Keratinocyte (primary cell): Measurements from ENCODE around the gene ULK3. TPM values are rescaled to one million over a fixed set of nuclear protein-coding genes. Genes with fewer than 3 reads are reported as not detected.

Experiments used
- DNase-seq: peaks from one replicate; pipeline ENCODE4 v3.0.0-alpha.2; 2011; ENCODE audit warnings: low read depth, missing footprints, low spot score
- FAIRE-seq: peaks from 2 replicates; lab custom pipeline; 2011; peaks lifted over from hg19 to GRCh38; lab: Jason Lieb, UNC
- H2AFZ ChIP-seq: 2 replicates; pipeline ENCODE4 v1.6.0; 2012; ENCODE audit warnings: low read length, control low read depth, inconsistent platforms; ENCODE audit not compliant: control insufficient read depth
- H3K27ac ChIP-seq: 2 replicates; pipeline ENCODE4 v1.5.1; 2011; ENCODE audit warnings: low read length; ENCODE audit not compliant: control insufficient read depth, insufficient read depth
- H3K27me3 ChIP-seq: 3 replicates; pipeline ENCODE4 v1.6.0; 2011; ENCODE audit warnings: low read length; ENCODE audit not compliant: control insufficient read depth, insufficient read depth; ENCODE audit errors: extremely low read depth
- H3K36me3 ChIP-seq, 2 experiments: 2 replicates in 1 of 2; 3 replicates in 1 of 2; pipeline ENCODE4 v1.5.1; 2011; ENCODE audit warnings: low read length in 2 of 2, mild to moderate bottlenecking in 1 of 2; ENCODE audit not compliant: control insufficient read depth in 2 of 2, insufficient read depth in 2 of 2; ENCODE audit errors: extremely low read depth in 1 of 2
- H3K4me1 ChIP-seq: 3 replicates; pipeline ENCODE4 v1.5.1; 2011; ENCODE audit warnings: low read length; ENCODE audit not compliant: control insufficient read depth, insufficient read depth; ENCODE audit errors: extremely low read depth
- H3K4me2 ChIP-seq: 3 replicates; pipeline ENCODE4 v1.6.0; 2011; ENCODE audit warnings: low read depth, low read length; ENCODE audit not compliant: control insufficient read depth, insufficient read depth; ENCODE audit errors: extremely low read depth
- H3K4me3 ChIP-seq, 3 experiments: fragments of 200-600 bp in 1 of 3; sonication (generic) in 1 of 3; 2 replicates in 2 of 3; 3 replicates in 1 of 3; pipeline ENCODE4 v1.5.1; 2011 to 2016; ENCODE audit warnings: low read length in 3 of 3, mild to moderate bottlenecking in 3 of 3, control low read depth in 2 of 3, inconsistent platforms in 1 of 3, low read depth in 1 of 3, mixed read lengths in 1 of 3, mixed run types in 1 of 3, moderate library complexity in 1 of 3; ENCODE audit not compliant: control insufficient read depth in 2 of 3, insufficient read depth in 2 of 3; ENCODE audit errors: extremely low read depth in 1 of 3
- H3K79me2 ChIP-seq: 2 replicates; pipeline ENCODE4 v1.6.0; 2012; ENCODE audit warnings: low read length; ENCODE audit not compliant: control insufficient read depth, insufficient read depth
- H3K9ac ChIP-seq: 3 replicates; pipeline ENCODE4 v1.6.0; 2011; ENCODE audit warnings: low read length; ENCODE audit not compliant: control insufficient read depth, insufficient read depth; ENCODE audit errors: extremely low read depth
- H3K9me1 ChIP-seq: 3 replicates; pipeline ENCODE4 v1.6.0; 2011; ENCODE audit warnings: low read length; ENCODE audit not compliant: control insufficient read depth, insufficient read depth; ENCODE audit errors: extremely low read depth
- H3K9me3 ChIP-seq: 2 replicates; pipeline ENCODE4 v1.5.1; 2012; ENCODE audit warnings: low read depth, low read length; ENCODE audit not compliant: control insufficient read depth
- H4K20me1 ChIP-seq: 3 replicates; pipeline ENCODE4 v1.6.0; 2011; ENCODE audit warnings: low read length; ENCODE audit not compliant: control insufficient read depth, insufficient read depth; ENCODE audit errors: extremely low read depth
- EZH2 ChIP-seq: IDR thresholded peaks from one replicate; pipeline ENCODE4 v1.6.1; 2012; ENCODE audit warnings: inconsistent platforms, mild to moderate bottlenecking, low read length, moderate library complexity
- dilution Hi-C: fragments of 300-500 bp; cut with MboI; formaldehyde crosslinking; loops from one replicate; pipeline ENCODE4 v1.7.0; 2020; ENCODE audit warnings: low sequenced_read_pairs; ENCODE audit not compliant: extremely low pct_ligation_motif_present
- polyA plus RNA-seq, 5 experiments: library from polyadenylated mRNA; depleted of rRNA in 3 of 5; stranded (reverse) in 3 of 5; stranded (forward) in 1 of 5; unstranded in 1 of 5; fragments of >200 nt; gene quantifications; 1 replicate in 1 of 5; 2 replicates in 3 of 5; 3 replicates in 1 of 5; pipeline versions ENCODE4 v1.2.1 to v1.2.3, GENCODE V29; 2011 to 2012; ENCODE audit warnings: missing spikeins in 2 of 5, low read depth in 1 of 5, low replicate concordance in 1 of 5
- TF ChIP-seq, protein P1 (sequence below), 3 experiments: IDR thresholded peaks in 1 of 3; conservative IDR thresholded peaks in 1 of 3; optimal IDR thresholded peaks in 1 of 3; 2 replicates in 2 of 3; 3 replicates in 1 of 3; pipeline versions ENCODE3 to v1.5.1; 2011; ENCODE audit warnings: low read length in 3 of 3, mild to moderate bottlenecking in 3 of 3, moderate library complexity in 2 of 3, control low read depth in 1 of 3, inconsistent platforms in 1 of 3; ENCODE audit not compliant: insufficient read depth in 2 of 3; ENCODE audit errors: extremely low read depth in 1 of 3

ULK3 gene
- polyA plus RNA-seq, 1 donor (not counting 4 experiments of a cell fraction or from before 2014, with no cell fraction given), result 16.5 TPM

DNA sequence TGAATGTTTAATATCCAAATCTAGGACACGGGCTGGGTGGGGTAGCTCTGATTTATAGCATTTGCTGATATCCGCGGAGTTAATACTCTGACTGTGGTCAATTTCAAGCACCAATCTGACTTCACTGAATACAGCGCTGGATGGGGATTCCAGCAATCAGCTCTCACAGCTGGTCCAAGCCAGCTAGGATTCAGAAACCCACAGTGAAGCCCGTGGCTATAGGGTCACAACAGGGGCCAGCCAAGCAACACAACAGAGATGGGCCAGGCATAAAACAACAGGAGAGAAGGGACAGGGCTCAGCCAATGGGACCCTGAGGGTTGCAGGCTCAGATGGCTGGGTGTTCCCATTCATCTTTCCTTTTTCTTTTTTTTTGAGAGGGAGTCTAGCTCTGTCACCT, 35.7 kb downstream of the ULK3 start:
- Histone ChIP-seq H3K4me3 (no peak overlapping the region), H3K4me2 (no peak overlapping the region), H3K79me2 (no peaks in the 10 kb centered on the region), H2AFZ (no peak overlapping the region), H4K20me1 (peaks cover 3% of the 10 kb centered on the region), H3K27me3 (no peaks in the 10 kb centered on the region), H3K9me1 (no peaks in the 10 kb centered on the region), H3K36me3 (peaks cover 10 to 12% of the 10 kb centered on the region in 2 experiments), H3K4me1 (peaks cover 7% of the 10 kb centered on the region), H3K9me3 (no peaks in the 10 kb centered on the region), H3K27ac (no peak overlapping the region), H3K9ac (no peak overlapping the region)
- FAIRE-seq (no peak), DNase-seq (no peak)
- dilution Hi-C loops, result no loop called here
- TF ChIP-seq, protein P1, sequence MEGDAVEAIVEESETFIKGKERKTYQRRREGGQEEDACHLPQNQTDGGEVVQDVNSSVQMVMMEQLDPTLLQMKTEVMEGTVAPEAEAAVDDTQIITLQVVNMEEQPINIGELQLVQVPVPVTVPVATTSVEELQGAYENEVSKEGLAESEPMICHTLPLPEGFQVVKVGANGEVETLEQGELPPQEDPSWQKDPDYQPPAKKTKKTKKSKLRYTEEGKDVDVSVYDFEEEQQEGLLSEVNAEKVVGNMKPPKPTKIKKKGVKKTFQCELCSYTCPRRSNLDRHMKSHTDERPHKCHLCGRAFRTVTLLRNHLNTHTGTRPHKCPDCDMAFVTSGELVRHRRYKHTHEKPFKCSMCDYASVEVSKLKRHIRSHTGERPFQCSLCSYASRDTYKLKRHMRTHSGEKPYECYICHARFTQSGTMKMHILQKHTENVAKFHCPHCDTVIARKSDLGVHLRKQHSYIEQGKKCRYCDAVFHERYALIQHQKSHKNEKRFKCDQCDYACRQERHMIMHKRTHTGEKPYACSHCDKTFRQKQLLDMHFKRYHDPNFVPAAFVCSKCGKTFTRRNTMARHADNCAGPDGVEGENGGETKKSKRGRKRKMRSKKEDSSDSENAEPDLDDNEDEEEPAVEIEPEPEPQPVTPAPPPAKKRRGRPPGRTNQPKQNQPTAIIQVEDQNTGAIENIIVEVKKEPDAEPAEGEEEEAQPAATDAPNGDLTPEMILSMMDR (optimal IDR thresholded peaks at IDR 0.05 in 1 of 3, IDR thresholded peaks at IDR 0.05 in 1 of 3, conservative IDR thresholded peaks at IDR 0.05 in 1 of 3; ENCODE audit: extremely low read depth in 1 of 3, insufficient read depth in 2 of 3, low read length in 3 of 3), result no peak

DNA sequence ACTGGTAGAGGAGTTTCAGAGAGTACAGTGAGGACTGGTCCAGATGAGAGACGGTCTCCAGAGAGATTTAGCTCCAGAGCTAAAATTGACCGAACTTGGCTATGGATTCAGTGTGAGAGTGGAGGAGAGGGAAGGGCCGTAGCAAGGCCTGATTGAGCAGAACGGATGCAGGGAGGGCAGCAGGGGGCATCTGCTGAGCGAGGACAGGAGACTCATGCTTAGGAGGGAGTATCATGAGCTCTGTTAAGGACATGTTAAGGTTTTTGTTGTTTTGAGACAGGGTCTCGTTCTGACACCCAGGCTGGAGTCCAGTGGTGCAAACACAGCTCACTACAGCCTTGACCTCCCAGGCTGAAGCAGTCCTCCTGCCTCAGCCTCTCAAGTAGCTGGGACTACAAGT, 38.0 kb downstream of the ULK3 start:
- no peaks in the 10 kb centered on the region for H3K79me2 ChIP-seq
- H3K9me1 ChIP-seq, result no peaks in the 10 kb centered on the region
- no peak overlapping the region for H2AFZ ChIP-seq
- H3K27ac ChIP-seq, result no peak overlapping the region
- no peaks in the 10 kb centered on the region for H3K27me3 ChIP-seq
- H3K9me3 ChIP-seq, result no peaks in the 10 kb centered on the region
- no peak for TF ChIP-seq EZH2
- no peak overlapping the region for H3K4me2 ChIP-seq
- H3K36me3 ChIP-seq, result peaks cover 24 to 27% of the 10 kb centered on the region in 2 experiments
- peaks cover 13% of the 10 kb centered on the region for H3K4me1 ChIP-seq
- H3K9ac ChIP-seq, result no peak overlapping the region
- DNase-seq, result no peak
- dilution Hi-C loops, result no loop called here
- H4K20me1 ChIP-seq, result peaks cover 3% of the 10 kb centered on the region
- H3K4me3 ChIP-seq, result no peak overlapping the region
- FAIRE-seq, result no peak

DNA sequence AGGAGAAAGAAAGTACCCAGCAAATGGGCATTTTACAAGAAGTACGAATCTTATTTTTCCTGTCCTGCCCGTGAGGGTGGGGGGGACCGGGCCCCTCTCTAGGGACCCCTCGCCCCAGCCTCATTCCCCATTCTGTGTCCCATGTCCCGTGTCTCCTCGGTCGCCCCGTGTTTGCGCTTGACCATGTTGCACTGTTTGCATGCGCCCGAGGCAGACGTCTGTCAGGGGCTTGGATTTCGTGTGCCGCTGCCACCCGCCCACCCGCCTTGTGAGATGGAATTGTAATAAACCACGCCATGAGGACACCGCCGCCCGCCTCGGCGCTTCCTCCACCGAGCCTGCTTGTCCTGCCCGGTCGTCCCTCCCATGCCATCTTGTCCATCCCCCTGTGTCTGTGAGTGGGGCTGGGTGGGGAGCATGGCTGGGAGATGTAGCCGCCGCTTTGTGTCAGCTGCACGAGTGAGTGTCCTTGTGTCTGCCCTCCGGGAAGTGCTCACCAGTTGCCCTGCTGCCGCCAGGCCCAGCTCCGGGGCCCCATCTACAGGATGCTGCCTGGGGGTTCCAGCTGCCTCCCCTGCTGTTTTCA, 40.0 kb downstream of the ULK3 start:
- TF ChIP-seq EZH2, result no peak
- TF ChIP-seq, protein P1 (optimal IDR thresholded peaks at IDR 0.05 in 1 of 3, IDR thresholded peaks at IDR 0.05 in 1 of 3, conservative IDR thresholded peaks at IDR 0.05 in 1 of 3; ENCODE audit: extremely low read depth in 1 of 3, insufficient read depth in 2 of 3, low read length in 3 of 3), result no peak
- H2AFZ ChIP-seq, result no peak overlapping the region
- H3K9me3 ChIP-seq, result no peaks in the 10 kb centered on the region
- H3K4me1 ChIP-seq, result peaks cover 17% of the 10 kb centered on the region
- H3K27ac ChIP-seq, result no peak overlapping the region
- no peak overlapping the region for H3K9ac ChIP-seq
- no peak for DNase-seq
- H3K9me1 ChIP-seq, result no peaks in the 10 kb centered on the region
- dilution Hi-C loops, result no loop called here
- no peak overlapping the region for H3K4me2 ChIP-seq
- H3K4me3 ChIP-seq, result no peak overlapping the region
- no peaks in the 10 kb centered on the region for H3K27me3 ChIP-seq
- no peak for FAIRE-seq
- peaks cover under 1% of the 10 kb centered on the region for H4K20me1 ChIP-seq
- peaks cover 31 to 35% of the 10 kb centered on the region in 2 experiments for H3K36me3 ChIP-seq
- peaks cover 6% of the 10 kb centered on the region for H3K79me2 ChIP-seq
